HepG2 (cell line): ENCODE measurements around the gene GBGT1. TPM values are rescaled to one million over a fixed set of nuclear protein-coding genes. Genes with fewer than 3 reads are reported as not detected.
A peak's percentile ranks its signal among the peaks of the same experiment; 100 is the strongest.

Source experiments
- CBFB ChIP-seq: sonication (generic); formaldehyde crosslinking; IDR thresholded peaks from 2 replicates; pipeline ENCODE4 v1.4.0; 2020; ENCODE audit warnings: missing genetic modification reagents
- CEBPB ChIP-seq: IDR thresholded peaks from 2 replicates; pipeline ENCODE4 v1.6.1; 2011; ENCODE audit warnings: low read depth, low read length, improper control_type of control experiment, borderline replicate concordance
- ELF3 ChIP-seq: IDR thresholded peaks from 2 replicates; pipeline ENCODE4 v1.6.1; 2016; ENCODE audit warnings: missing genetic modification reagents, missing compliant biosample characterization
- ETV5 ChIP-seq: IDR thresholded peaks from 2 replicates; pipeline ENCODE4 v1.6.1; 2018; ENCODE audit warnings: missing biosample characterization, missing genetic modification reagents, inconsistent platforms, borderline replicate concordance
- GATAD2A ChIP-seq: IDR thresholded peaks from 2 replicates; pipeline ENCODE4 v1.6.1; 2016
- GTF3A ChIP-seq: sonication (generic); formaldehyde crosslinking; conservative IDR thresholded peaks from 2 replicates; pipeline ENCODE4 v1.4.0; 2020; ENCODE audit warnings: mild to moderate bottlenecking, missing genetic modification reagents
- HNRNPLL ChIP-seq: fragments of 200-400 bp; formaldehyde crosslinking; IDR thresholded peaks from 2 replicates; pipeline ENCODE4 v1.6.1; 2017; ENCODE audit warnings: mild to moderate bottlenecking, low read depth, low read length; ENCODE audit not compliant: poor library complexity, severe bottlenecking
- MIER3 ChIP-seq: IDR thresholded peaks from 2 replicates; pipeline ENCODE4 v1.6.1; 2016; ENCODE audit warnings: missing compliant biosample characterization, borderline replicate concordance
- MXD4 ChIP-seq: IDR thresholded peaks from 2 replicates; pipeline ENCODE4 v1.6.1; 2016; ENCODE audit warnings: mild to moderate bottlenecking, missing biosample characterization, missing genetic modification reagents
- MYC ChIP-seq: sonication (generic); formaldehyde crosslinking; IDR thresholded peaks from 2 replicates; pipeline ENCODE4 v1.9.0; 2021; ENCODE audit warnings: missing genetic modification reagents, borderline replicate concordance
- PLRG1 ChIP-seq: fragments of 450-650 bp; conservative IDR thresholded peaks from 2 replicates; pipeline ENCODE4 v1.6.1; 2016
- SAP130 ChIP-seq: IDR thresholded peaks from 2 replicates; pipeline ENCODE4 v1.6.1; 2016; ENCODE audit warnings: low read depth
- ZC3H4 ChIP-seq: sonication (generic); formaldehyde crosslinking; IDR thresholded peaks from 2 replicates; pipeline ENCODE4 v1.4.0; 2020; ENCODE audit warnings: missing genetic modification reagents, borderline replicate concordance
- ZNF501 ChIP-seq: sonication (generic); formaldehyde crosslinking; IDR thresholded peaks from 2 replicates; pipeline ENCODE4 v1.5.1; 2020; ENCODE audit warnings: mild to moderate bottlenecking, moderate library complexity, missing genetic modification reagents
- polyA plus RNA-seq, 8 experiments: library from polyadenylated mRNA; depleted of rRNA in 3 of 8; stranded (reverse) in 7 of 8; unstranded in 1 of 8; fragments of >200 nt; fragmentation: Illumina TruSeq in 4 of 8; extraction: Trizol in 4 of 8; gene quantifications; 2 replicates each; pipeline versions ENCODE4 v1.2.1 to v1.2.3, GENCODE V29; 2011 to 2016; ENCODE audit warnings: low read depth in 4 of 8, missing spikeins in 1 of 8, mixed read lengths in 1 of 8; ENCODE audit not compliant: insufficient read depth in 1 of 8
- total RNA-seq, 5 experiments: library from RNA; depleted of rRNA; stranded (reverse); fragments of >200 nt; fragmentation: Illumina TruSeq; extraction: Trizol; gene quantifications; 2 replicates each; pipeline ENCODE4 v1.2.3, GENCODE V29; 2016; ENCODE audit warnings: low read depth in 1 of 5
- TF ChIP-seq, protein P1 (sequence below): IDR thresholded peaks from 2 replicates; pipeline ENCODE4 v1.6.1; 2012; ENCODE audit warnings: inconsistent platforms
- TF ChIP-seq, protein P2 (sequence below): sonication (generic); formaldehyde crosslinking; IDR thresholded peaks from 2 replicates; pipeline ENCODE4 v1.5.0; 2020; ENCODE audit warnings: mild to moderate bottlenecking, missing genetic modification reagents, moderate library complexity
- TF ChIP-seq, protein P3 (sequence below): sonication (generic); formaldehyde crosslinking; conservative IDR thresholded peaks from 2 replicates; pipeline ENCODE4 v1.5.0; 2020; ENCODE audit warnings: missing genetic modification reagents
- TF ChIP-seq, protein P4 (sequence below): sonication (generic); formaldehyde crosslinking; IDR thresholded peaks from 2 replicates; pipeline ENCODE4 v1.5.0; 2020; ENCODE audit warnings: mild to moderate bottlenecking, missing genetic modification reagents
- TF ChIP-seq, protein P5 (sequence below): sonication (generic); formaldehyde crosslinking; IDR thresholded peaks from 2 replicates; pipeline ENCODE4 v1.4.0; 2020; ENCODE audit warnings: missing genetic modification reagents
- TF ChIP-seq, protein P6 (sequence below), 2 experiments: sonication (generic) in 1 of 2; formaldehyde crosslinking in 1 of 2; IDR thresholded peaks; 2 replicates each; pipeline versions ENCODE4 v1.4.0 to v1.6.1; 2018 to 2020; ENCODE audit warnings: missing genetic modification reagents in 2 of 2, borderline replicate concordance in 1 of 2, low read depth in 1 of 2, mild to moderate bottlenecking in 1 of 2, missing biosample characterization in 1 of 2

Gene GBGT1
- total and polyA plus RNA-seq, 2 of the 13 experiments (the other 11 are each of a cell fraction or from before 2014, with no cell fraction given): not detected

DNA sequence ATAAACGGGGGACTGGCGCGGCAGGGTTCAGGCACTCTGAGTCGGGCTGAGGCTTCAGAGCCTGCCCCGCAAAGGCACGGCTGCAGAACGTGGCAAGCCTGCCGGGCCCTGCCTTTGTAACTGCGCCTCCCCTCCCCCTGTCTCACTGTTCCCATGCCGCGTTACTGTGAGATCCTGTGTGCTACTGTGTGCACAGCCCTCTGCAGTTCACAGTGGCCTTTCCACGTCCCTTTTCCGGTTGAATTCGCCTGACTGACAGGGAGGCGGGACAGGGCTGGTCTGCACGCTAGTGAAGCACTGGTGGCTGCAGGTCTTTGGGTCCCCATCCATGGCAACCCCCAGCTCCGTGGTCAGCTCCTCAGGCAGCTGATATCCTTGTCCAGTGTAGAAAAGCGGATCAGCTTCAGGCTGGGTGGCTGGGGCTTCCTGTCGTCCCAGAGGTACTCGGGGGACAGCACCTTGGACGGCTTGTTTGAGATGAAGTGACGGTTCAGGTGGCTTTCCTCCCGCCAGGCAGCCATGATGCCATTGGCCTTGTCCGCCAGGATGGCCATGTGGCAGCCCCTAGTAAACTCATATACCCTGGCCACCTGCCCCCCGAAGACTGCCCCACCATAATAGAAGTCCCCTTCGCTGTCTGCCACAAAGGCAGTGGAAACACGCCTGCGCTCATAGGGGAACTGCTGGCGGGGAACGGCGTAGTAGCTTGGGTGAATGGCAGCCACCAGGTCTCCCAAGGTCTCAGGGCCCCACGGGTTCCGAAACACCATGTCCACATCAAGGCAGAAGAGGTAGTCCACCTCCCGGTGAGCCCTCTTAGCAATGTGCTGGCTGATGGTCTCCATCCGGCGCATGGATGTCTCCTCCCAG, 10.3 kb downstream of the GBGT1 start (continued):
- TF ChIP-seq CBFB (CRISPR knock-in tag) (0 out of 2 replicates have a peak, but pooled peaks have one; percentile 26), ELF3 (CRISPR knock-in tag) (peak; percentile 34; the same call in 1 of the 2 replicates), GTF3A (no peak), CEBPB (no peak), SAP130 (peak; percentile 50; the same call in 1 of the 2 replicates), ZNF501 (CRISPR knock-in tag) (peak; percentile 64; the same call in 1 of the 2 replicates), MIER3 (CRISPR knock-in tag) (0 out of 2 replicates have a peak, but pooled peaks have one; percentile 43), MYC (CRISPR knock-in tag) (peak; percentile 73; the same call in 1 of the 2 replicates), PLRG1 (no peak), HNRNPLL (peak; percentile 48), GATAD2A (CRISPR knock-in tag) (peak; percentile 54), ETV5 (peak; percentile 66), ZC3H4 (CRISPR knock-in tag) (no peak), MXD4 (CRISPR knock-in tag) (no peak)
- TF ChIP-seq, protein P1, sequence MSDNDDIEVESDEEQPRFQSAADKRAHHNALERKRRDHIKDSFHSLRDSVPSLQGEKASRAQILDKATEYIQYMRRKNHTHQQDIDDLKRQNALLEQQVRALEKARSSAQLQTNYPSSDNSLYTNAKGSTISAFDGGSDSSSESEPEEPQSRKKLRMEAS: peak; percentile 72
- TF ChIP-seq, protein P2, sequence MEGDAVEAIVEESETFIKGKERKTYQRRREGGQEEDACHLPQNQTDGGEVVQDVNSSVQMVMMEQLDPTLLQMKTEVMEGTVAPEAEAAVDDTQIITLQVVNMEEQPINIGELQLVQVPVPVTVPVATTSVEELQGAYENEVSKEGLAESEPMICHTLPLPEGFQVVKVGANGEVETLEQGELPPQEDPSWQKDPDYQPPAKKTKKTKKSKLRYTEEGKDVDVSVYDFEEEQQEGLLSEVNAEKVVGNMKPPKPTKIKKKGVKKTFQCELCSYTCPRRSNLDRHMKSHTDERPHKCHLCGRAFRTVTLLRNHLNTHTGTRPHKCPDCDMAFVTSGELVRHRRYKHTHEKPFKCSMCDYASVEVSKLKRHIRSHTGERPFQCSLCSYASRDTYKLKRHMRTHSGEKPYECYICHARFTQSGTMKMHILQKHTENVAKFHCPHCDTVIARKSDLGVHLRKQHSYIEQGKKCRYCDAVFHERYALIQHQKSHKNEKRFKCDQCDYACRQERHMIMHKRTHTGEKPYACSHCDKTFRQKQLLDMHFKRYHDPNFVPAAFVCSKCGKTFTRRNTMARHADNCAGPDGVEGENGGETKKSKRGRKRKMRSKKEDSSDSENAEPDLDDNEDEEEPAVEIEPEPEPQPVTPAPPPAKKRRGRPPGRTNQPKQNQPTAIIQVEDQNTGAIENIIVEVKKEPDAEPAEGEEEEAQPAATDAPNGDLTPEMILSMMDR (CRISPR knock-in tag): peak; percentile 28; the same call in 1 of the 2 replicates
- TF ChIP-seq, protein P3, sequence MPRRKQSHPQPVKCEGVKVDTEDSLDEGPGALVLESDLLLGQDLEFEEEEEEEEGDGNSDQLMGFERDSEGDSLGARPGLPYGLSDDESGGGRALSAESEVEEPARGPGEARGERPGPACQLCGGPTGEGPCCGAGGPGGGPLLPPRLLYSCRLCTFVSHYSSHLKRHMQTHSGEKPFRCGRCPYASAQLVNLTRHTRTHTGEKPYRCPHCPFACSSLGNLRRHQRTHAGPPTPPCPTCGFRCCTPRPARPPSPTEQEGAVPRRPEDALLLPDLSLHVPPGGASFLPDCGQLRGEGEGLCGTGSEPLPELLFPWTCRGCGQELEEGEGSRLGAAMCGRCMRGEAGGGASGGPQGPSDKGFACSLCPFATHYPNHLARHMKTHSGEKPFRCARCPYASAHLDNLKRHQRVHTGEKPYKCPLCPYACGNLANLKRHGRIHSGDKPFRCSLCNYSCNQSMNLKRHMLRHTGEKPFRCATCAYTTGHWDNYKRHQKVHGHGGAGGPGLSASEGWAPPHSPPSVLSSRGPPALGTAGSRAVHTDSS (CRISPR knock-in tag): no peak
- TF ChIP-seq, protein P4, sequence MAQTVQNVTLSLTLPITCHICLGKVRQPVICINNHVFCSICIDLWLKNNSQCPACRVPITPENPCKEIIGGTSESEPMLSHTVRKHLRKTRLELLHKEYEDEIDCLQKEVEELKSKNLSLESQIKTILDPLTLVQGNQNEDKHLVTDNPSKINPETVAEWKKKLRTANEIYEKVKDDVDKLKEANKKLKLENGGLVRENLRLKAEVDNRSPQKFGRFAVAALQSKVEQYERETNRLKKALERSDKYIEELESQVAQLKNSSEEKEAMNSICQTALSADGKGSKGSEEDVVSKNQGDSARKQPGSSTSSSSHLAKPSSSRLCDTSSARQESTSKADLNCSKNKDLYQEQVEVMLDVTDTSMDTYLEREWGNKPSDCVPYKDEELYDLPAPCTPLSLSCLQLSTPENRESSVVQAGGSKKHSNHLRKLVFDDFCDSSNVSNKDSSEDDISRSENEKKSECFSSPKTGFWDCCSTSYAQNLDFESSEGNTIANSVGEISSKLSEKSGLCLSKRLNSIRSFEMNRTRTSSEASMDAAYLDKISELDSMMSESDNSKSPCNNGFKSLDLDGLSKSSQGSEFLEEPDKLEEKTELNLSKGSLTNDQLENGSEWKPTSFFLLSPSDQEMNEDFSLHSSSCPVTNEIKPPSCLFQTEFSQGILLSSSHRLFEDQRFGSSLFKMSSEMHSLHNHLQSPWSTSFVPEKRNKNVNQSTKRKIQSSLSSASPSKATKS (CRISPR knock-in tag): no peak
- TF ChIP-seq, protein P5, sequence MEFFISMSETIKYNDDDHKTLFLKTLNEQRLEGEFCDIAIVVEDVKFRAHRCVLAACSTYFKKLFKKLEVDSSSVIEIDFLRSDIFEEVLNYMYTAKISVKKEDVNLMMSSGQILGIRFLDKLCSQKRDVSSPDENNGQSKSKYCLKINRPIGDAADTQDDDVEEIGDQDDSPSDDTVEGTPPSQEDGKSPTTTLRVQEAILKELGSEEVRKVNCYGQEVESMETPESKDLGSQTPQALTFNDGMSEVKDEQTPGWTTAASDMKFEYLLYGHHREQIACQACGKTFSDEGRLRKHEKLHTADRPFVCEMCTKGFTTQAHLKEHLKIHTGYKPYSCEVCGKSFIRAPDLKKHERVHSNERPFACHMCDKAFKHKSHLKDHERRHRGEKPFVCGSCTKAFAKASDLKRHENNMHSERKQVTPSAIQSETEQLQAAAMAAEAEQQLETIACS (CRISPR knock-in tag): peak; percentile 49
- TF ChIP-seq, protein P6, sequence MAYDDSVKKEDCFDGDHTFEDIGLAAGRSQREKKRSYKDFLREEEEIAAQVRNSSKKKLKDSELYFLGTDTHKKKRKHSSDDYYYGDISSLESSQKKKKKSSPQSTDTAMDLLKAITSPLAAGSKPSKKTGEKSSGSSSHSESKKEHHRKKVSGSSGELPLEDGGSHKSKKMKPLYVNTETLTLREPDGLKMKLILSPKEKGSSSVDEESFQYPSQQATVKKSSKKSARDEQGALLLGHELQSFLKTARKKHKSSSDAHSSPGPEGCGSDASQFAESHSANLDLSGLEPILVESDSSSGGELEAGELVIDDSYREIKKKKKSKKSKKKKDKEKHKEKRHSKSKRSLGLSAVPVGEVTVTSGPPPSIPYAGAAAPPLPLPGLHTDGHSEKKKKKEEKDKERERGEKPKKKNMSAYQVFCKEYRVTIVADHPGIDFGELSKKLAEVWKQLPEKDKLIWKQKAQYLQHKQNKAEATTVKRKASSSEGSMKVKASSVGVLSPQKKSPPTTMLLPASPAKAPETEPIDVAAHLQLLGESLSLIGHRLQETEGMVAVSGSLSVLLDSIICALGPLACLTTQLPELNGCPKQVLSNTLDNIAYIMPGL (CRISPR knock-in tag; IDR thresholded peaks at IDR 0.05; ENCODE audit: borderline replicate concordance in 1 of 2, low read depth in 1 of 2): peak in 1 of 2 experiments; percentile 43; a peak in 1 of 4 replicates
